HG03108 (cell line): ENCODE results near the gene CYB5A.

Experiments
- ATAC-seq: cut with Tn5 transposase; IDR thresholded peaks from one replicate; pipeline ENCODE4 v1.9.1; 2021; ENCODE audit warnings: moderate library complexity; ENCODE audit not compliant: unreplicated experiment

The CYB5A gene

GRCh38 chr18:74221081-74221480 lies 70.7 kb downstream of the CYB5A start:
- no peak for ATAC-seq

GRCh38 chr18:74219056-74219455 lies 72.7 kb downstream of the CYB5A start:
- no peak for ATAC-seq

GRCh38 chr18:74217476-74218143 lies 74.2 kb downstream of the CYB5A start:
- ATAC-seq, result no peak

DNA sequence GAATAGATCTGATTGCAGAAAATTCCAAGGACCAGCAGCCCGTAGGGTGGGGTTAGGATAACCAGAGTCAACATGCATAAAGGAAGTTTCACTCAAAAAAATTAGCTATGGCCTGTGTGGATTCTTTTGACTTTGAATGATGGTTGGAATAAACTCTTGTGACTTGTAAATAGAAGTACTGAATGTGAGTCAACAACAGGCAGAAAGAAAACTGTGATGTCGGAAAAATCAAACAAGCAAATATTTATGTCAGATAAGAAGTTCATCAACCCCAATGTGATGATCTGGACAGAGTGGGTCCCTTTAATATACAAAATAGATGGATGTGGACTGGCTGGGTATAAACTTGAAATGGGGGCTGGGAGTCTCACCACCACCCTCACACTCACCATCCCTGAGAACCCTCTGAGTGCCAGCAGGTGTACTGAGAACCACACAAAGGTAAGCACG lies 75.1 kb downstream of the CYB5A start:
- no peak for ATAC-seq

GRCh38 chr18:74215863-74216262 lies 75.9 kb downstream of the CYB5A start:
- ATAC-seq, result no peak

DNA sequence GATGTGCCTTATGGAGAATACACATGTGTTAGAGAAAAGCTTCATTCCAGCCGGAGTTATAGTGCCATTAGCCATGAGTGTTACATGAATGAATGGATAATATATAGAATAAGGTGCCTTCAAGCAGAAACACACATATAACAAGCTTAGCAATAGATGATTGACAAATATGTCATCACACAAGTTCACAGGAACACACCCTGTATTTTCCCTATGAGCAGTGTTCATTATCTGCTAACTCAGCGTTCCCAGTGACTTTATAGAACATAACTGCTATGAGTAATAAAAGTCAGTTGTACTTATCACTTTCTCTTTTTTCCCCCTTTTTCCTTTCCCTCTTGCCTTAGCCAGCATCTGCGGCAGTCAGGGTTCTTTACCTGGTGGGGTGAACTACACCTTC lies 78.3 kb downstream of the CYB5A start:
- ATAC-seq, result no peak

DNA sequence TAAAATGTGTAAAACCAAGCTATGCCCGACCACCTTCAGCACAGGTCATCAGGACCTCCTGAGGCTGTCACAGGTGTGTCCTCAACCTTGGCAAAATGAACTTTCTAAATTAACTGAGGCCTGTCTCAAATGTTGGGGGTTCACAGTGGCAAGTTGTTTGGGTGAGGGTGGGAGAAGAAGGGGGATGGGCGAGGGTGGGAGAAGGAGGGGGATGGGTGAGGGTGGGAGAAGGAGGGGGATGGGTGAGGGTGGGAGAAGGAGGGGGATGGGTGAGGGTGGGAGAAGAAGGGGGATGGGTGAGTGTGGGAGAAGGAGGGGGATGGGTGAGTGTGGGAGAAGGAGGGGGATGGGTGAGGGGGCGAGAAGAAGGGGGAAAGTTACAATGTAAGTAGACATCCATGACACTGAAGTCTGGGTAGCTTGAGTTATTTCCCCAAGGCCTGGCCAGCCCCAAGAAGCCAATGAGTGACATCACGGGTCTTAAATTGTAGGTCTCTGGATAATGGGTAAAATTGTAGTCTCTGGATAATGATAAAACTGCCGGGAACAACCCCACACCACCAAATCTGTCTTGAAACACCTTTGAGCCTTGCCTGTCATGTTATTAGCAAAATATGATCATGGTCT lies 87.1 kb downstream of the CYB5A start:
- ATAC-seq, result no peak

DNA sequence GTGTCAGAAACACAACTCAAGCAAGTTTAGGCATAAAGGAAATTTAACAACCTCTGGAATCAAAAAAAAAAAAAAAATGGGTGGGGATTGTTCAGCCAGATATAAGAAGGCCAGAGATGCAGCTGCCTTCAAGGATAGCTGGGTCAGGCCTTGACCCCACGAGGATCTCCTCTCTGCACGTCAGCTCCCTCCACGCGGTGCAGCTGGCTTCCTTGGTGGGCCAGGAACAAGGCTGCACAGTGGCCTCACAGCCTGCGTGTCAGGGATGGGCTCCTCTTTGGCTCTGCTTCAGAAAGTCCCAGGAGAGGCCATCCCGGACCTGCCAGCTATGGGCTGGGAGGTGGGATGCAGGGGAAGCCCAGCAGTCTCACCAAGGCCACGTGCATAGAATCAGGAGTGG lies 88.0 kb downstream of the CYB5A start:
- ATAC-seq, result no peak
